ENCODE results near the gene SOX6.

GRCh38 chr11:16097543-16097942, 258.8 kb downstream of the SOX6 start:
- no peak for TF ChIP-seq CTCF (IDR thresholded peaks at IDR 0.05)
- TF ChIP-seq POLR2A (IDR thresholded peaks at IDR 0.05), result no peak
